ENCODE data around the gene SNTA1. TPM values are rescaled to one million over a fixed set of nuclear protein-coding genes. Genes with fewer than 3 reads are reported as not detected.

The SNTA1 gene
- total RNA-seq, 2 donors from 2014 or later, result 19.8 to 22.6 TPM

DNA sequence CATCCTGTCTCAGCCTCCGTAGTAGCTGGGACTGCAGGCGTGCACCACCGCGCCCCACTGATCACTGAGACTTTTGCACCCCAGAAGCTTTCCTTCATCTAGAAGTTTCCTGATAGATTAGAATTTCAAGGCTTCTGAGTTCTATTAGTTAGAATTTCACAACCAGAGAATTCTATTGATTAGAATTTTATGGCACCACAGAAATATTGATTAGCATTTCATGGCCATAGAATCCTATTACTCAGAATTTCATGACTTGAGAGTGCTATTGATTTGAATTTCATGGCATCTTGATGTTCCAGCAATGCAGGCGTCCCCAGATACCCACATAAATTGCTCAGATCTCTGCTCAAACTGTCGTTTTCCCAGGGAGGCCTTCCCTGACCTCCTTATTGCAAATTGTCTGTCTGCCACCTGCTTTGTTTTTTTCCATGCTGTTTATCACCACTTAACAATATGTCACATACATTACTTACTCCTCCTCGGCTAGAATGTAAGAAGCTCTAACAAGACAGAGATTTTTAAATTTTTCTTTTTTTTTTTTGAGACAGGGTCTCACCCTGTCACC, 29.4 kb upstream of the SNTA1 start:
- ATAC-seq (no peak), DNase-seq (no peak)
- no peaks in the 10 kb centered on the region for H3K27me3 ChIP-seq
- intact Hi-C loops (cut with DNase I), result no loop called here
- TF ChIP-seq POLR2A (IDR thresholded peaks at IDR 0.05), result no peak
- TF ChIP-seq, protein P1, sequence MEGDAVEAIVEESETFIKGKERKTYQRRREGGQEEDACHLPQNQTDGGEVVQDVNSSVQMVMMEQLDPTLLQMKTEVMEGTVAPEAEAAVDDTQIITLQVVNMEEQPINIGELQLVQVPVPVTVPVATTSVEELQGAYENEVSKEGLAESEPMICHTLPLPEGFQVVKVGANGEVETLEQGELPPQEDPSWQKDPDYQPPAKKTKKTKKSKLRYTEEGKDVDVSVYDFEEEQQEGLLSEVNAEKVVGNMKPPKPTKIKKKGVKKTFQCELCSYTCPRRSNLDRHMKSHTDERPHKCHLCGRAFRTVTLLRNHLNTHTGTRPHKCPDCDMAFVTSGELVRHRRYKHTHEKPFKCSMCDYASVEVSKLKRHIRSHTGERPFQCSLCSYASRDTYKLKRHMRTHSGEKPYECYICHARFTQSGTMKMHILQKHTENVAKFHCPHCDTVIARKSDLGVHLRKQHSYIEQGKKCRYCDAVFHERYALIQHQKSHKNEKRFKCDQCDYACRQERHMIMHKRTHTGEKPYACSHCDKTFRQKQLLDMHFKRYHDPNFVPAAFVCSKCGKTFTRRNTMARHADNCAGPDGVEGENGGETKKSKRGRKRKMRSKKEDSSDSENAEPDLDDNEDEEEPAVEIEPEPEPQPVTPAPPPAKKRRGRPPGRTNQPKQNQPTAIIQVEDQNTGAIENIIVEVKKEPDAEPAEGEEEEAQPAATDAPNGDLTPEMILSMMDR (IDR thresholded peaks at IDR 0.05), result no peak
- H3K4me3 ChIP-seq, result no peak overlapping the region
- no peak overlapping the region for H3K27ac ChIP-seq
- peaks cover 14% of the 10 kb centered on the region for H3K4me1 ChIP-seq
- 72 to 78% methylated on average over 7 of the region's 7 CpGs for WGBS, 2 donors
- no peaks in the 10 kb centered on the region for H3K36me3 ChIP-seq (replicated peaks in 1 of 2; ENCODE audit: insufficient read depth in 1 of 2, low read depth in 2 of 2)
- no peaks in the 10 kb centered on the region for H3K9me3 ChIP-seq

DNA sequence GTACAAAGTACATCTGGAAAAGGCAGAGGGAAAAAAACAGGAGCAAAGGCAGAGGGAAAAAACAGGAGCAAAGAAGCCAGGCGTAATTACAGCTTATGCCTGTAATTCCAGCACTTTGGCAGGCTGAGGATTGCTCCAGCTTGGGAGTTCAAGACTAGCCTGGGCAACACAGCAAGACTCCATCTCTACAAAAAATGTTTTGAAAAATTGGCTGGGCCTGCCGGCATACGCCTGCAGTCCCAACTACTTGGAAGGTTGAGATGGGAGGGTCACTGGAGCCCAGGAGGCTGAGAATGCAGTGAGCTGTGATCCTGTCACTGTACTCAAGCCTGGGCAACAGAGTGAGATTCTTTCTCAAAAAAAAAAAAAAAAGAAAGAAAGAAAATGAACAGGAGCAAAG, 27.3 kb upstream of the SNTA1 start:
- TF ChIP-seq, protein P1 (IDR thresholded peaks at IDR 0.05), result no peak
- intact Hi-C loops (cut with DNase I), result no loop called here
- Histone ChIP-seq H3K4me3 (no peak overlapping the region), H3K27me3 (no peaks in the 10 kb centered on the region), H3K4me1 (peaks cover 14% of the 10 kb centered on the region), H3K27ac (no peak overlapping the region), H3K9me3 (no peaks in the 10 kb centered on the region), H3K36me3 (replicated peaks in 1 of 2; ENCODE audit: insufficient read depth in 1 of 2, low read depth in 2 of 2) (no peaks in the 10 kb centered on the region)
- WGBS, 2 donors, result 82 to 83% methylated on average over 3 of the region's 3 CpGs
- DNase-seq (no peak), ATAC-seq (no peak)

DNA sequence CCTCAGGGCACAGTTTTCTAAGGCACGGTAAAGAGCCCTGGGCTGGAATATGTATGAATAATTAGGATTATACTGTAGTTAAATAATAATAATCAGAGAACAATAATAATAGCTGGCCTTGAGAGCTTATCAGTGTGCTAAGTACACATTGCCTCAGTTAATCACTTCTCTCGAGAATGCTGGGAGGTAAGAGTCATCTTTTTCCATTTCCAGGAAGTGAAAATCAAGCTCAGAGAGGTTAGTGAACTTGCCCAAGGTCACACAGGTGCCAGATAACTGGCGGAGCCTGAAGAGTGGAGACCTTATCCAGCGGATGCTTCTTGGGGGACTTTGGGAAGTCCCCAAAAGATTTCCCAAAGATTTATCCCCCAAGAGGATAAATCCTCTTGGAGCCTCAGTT, 26.9 kb upstream of the SNTA1 start:
- no peaks in the 10 kb centered on the region for H3K36me3 ChIP-seq (replicated peaks in 1 of 2; ENCODE audit: insufficient read depth in 1 of 2, low read depth in 2 of 2)
- TF ChIP-seq POLR2A (IDR thresholded peaks at IDR 0.05), result no peak
- TF ChIP-seq, protein P1 (IDR thresholded peaks at IDR 0.05), result no peak
- H3K4me1 ChIP-seq, result peaks cover 14% of the 10 kb centered on the region
- H3K9me3 ChIP-seq, result no peaks in the 10 kb centered on the region
- WGBS, 2 donors, result 25 to 35% methylated on average over 4 of the region's 4 CpGs
- DNase-seq (no peak), ATAC-seq (peak; percentile 69)
- H3K4me3 ChIP-seq, result no peak overlapping the region
- intact Hi-C loops (cut with DNase I), result no loop called here
- H3K27me3 ChIP-seq, result no peaks in the 10 kb centered on the region
- no peak overlapping the region for H3K27ac ChIP-seq

DNA sequence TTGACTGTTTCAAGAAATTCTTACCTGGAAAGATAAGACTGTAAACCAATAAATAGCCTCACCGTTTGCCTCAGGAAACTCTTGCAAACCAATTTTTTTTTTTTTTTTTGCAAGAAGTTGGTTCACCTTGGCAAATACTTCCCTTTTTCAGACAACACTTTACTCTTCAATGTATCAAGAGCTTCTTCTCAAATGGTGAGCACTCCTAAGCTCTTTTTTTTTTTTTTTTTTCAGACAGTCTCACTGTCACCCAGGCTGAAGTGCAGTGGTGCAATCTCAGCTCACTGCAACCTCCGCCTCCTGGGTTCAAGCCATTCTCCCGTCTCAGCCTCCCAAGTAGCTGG, 22.7 kb upstream of the SNTA1 start:
- ATAC-seq, result no peak
- H3K27ac ChIP-seq, result no peak overlapping the region

More for the DNA sequence above, 22.7 kb upstream of the SNTA1 start:
- TF ChIP-seq POLR2A (IDR thresholded peaks at IDR 0.05), result no peak
- TF ChIP-seq, protein P1 (IDR thresholded peaks at IDR 0.05), result no peak
- no peaks in the 10 kb centered on the region for H3K27me3 ChIP-seq
- no peaks in the 10 kb centered on the region for H3K9me3 ChIP-seq
- H3K4me1 ChIP-seq, result peaks cover 9% of the 10 kb centered on the region
- H3K4me3 ChIP-seq, result no peak overlapping the region
- intact Hi-C loops (cut with DNase I), result no loop called here
- no peaks in the 10 kb centered on the region for H3K36me3 ChIP-seq (replicated peaks in 1 of 2; ENCODE audit: insufficient read depth in 1 of 2, low read depth in 2 of 2)
- DNase-seq, result no peak
- 84 to 85% methylated on average over 3 of the region's 3 CpGs for WGBS, 2 donors
